NCI-H446 (cell line): ENCODE results near the gene OGDHL.
"Not testable (repeated sequence)": the region's sequence is repeated elsewhere in the genome, so short reads cannot be mapped to it uniquely, and the experiment has no call there.

Source experiments
- DNase-seq, 2 experiments: peaks; one replicate each; lab custom pipeline; 2025; lab: John Stamatoyannopoulos, UW

OGDHL gene

GRCh38 chr10:49756031-49756430, 6.1 kb downstream of the OGDHL start:
- no peak for DNase-seq

- DNase-seq = not testable (repeated sequence)
Observed at GRCh38 chr10:49754951-49755350, 7.2 kb downstream of the OGDHL start.

- no peak for DNase-seq
Observed at GRCh38 chr10:49752584-49752983, 9.5 kb downstream of the OGDHL start.

GRCh38 chr10:49751636-49752510, 10.2 kb downstream of the OGDHL start:
- DNase-seq = no peak

- no peak for DNase-seq
Observed at GRCh38 chr10:49751216-49751615, 10.9 kb downstream of the OGDHL start.

GRCh38 chr10:49750546-49750945, 11.6 kb downstream of the OGDHL start:
- DNase-seq = no peak

GRCh38 chr10:49749556-49750491, 12.3 kb downstream of the OGDHL start:
- no peak for DNase-seq

GRCh38 chr10:49749144-49749543, 13.0 kb downstream of the OGDHL start:
- DNase-seq = no peak

- DNase-seq = no peak
Observed at GRCh38 chr10:49748006-49748405, 14.1 kb downstream of the OGDHL start.

GRCh38 chr10:49747303-49747646, 14.8 kb downstream of the OGDHL start:
- DNase-seq = no peak

GRCh38 chr10:49746626-49747302, 15.4 kb downstream of the OGDHL start:
- DNase-seq = no peak

- no peak for DNase-seq
Observed at GRCh38 chr10:49745756-49746155, 16.4 kb downstream of the OGDHL start.

GRCh38 chr10:49744924-49745605, 17.1 kb downstream of the OGDHL start:
- DNase-seq = no peak

GRCh38 chr10:49744091-49744685, 17.9 kb downstream of the OGDHL start:
- no peak for DNase-seq

GRCh38 chr10:49743464-49744075, 18.6 kb downstream of the OGDHL start:
- DNase-seq = no peak

- DNase-seq = no peak
Observed at GRCh38 chr10:49742683-49743463, 19.2 kb downstream of the OGDHL start.

- no peak for DNase-seq
Observed at GRCh38 chr10:49741108-49741995, 20.8 kb downstream of the OGDHL start.

- no peak for DNase-seq
Observed at GRCh38 chr10:49740346-49741107, 21.6 kb downstream of the OGDHL start.
